Measurements from ENCODE around the gene TIMM22. TPM values are rescaled to one million over a fixed set of nuclear protein-coding genes. Genes with fewer than 3 reads are reported as not detected.

TIMM22 gene
- total RNA-seq, 1 experiment from 2014 or later, result 17.7 TPM

DNA sequence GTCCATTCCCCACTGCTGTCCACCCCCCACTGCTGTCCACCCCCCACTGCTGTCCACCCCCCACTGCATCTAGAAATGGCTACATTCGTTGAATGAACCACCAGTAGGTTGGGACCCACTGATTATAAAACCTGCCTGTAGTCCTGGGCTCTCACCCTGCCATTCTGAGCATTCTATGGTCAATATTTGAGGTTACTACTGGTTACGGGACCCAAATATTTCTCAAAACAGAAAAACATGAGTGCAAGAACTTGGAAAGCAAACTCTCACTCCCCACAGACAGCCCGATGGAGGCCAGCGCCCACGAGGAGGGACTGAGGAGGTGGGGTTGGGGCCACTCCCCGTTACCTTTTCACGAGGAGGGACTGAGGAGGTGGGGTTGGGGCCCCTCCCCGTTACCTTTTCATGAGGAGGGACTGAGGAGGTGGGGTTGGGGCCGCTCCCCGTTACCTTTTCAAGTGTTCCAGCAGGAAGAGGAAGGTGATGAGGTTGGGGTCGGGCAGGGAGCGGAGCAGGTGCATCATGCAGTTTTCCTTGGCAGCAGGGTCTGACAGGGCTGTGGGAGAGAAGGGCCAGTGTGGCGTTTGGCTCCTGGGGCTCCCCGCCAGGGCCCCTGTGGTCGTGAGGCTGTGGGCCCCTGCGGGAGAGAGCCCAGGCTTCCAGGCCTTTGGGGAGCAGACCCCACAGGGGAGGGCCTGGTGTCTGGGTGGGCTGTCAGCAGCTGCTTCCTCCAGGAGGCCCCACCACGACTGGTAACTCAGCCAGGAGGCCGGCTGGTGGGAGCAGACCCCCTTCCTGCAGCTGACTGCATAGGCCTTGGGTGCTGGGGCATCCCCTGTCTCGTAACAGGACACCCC lies 12.5 kb downstream of the TIMM22 start:
- no peak overlapping the region for H3K9ac ChIP-seq (ENCODE audit: low read length)
- TF ChIP-seq EZH2 (IDR thresholded peaks at IDR 0.05; ENCODE audit: low read length, unreplicated experiment), result no peak
- TF ChIP-seq, protein P1, sequence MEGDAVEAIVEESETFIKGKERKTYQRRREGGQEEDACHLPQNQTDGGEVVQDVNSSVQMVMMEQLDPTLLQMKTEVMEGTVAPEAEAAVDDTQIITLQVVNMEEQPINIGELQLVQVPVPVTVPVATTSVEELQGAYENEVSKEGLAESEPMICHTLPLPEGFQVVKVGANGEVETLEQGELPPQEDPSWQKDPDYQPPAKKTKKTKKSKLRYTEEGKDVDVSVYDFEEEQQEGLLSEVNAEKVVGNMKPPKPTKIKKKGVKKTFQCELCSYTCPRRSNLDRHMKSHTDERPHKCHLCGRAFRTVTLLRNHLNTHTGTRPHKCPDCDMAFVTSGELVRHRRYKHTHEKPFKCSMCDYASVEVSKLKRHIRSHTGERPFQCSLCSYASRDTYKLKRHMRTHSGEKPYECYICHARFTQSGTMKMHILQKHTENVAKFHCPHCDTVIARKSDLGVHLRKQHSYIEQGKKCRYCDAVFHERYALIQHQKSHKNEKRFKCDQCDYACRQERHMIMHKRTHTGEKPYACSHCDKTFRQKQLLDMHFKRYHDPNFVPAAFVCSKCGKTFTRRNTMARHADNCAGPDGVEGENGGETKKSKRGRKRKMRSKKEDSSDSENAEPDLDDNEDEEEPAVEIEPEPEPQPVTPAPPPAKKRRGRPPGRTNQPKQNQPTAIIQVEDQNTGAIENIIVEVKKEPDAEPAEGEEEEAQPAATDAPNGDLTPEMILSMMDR (conservative IDR thresholded peaks at IDR 0.05; ENCODE audit: low read depth, low read length), result no peak
- no peak for TF ChIP-seq EZH2phosphoT487 (IDR thresholded peaks at IDR 0.05; ENCODE audit: borderline replicate concordance, low read length)
- H3K27ac ChIP-seq (ENCODE audit: low read length), result no peak overlapping the region
- H3K9me3 ChIP-seq (ENCODE audit: low read length), result no peaks in the 10 kb centered on the region
- ATAC-seq, result no peak
- H2AFZ ChIP-seq (ENCODE audit: low read length), result no peak overlapping the region
- no peaks in the 10 kb centered on the region for H4K20me1 ChIP-seq (ENCODE audit: low read length)
- POLR2A ChIA-PET (ENCODE audit: unreplicated experiment), result no interaction called here
- no peaks in the 10 kb centered on the region for H3K36me3 ChIP-seq (ENCODE audit: low read depth, low read length)
- CTCF ChIA-PET, result no interaction called here
- no peaks in the 10 kb centered on the region for H3K79me2 ChIP-seq (ENCODE audit: low read length)
- no peak overlapping the region for H3K4me3 ChIP-seq (ENCODE audit: low read length)
- no peak for DNase-seq
- H3K4me2 ChIP-seq (ENCODE audit: low read length), result no peak overlapping the region
- no peaks in the 10 kb centered on the region for H3K27me3 ChIP-seq (ENCODE audit: low read length)
- no TSS peak for BruUV-seq (replicated peaks)
- H3F3A ChIP-seq (ENCODE audit: low read length, unreplicated experiment), result no peaks in the 10 kb centered on the region
- no peaks in the 10 kb centered on the region for H3K4me1 ChIP-seq (ENCODE audit: insufficient read depth, low read length)
- intact Hi-C loops (cut with micrococcal nuclease), result no loop called here
- no peaks in the 10 kb centered on the region for H3K9me2 ChIP-seq (replicated peaks; ENCODE audit: low read length)

GRCh38 chr17:1010086-1010450 lies 13.1 kb downstream of the TIMM22 start:
- Histone ChIP-seq H3K9me3 (ENCODE audit: low read length) (no peaks in the 10 kb centered on the region), H3K36me3 (ENCODE audit: low read depth, low read length) (no peaks in the 10 kb centered on the region), H3K27me3 (ENCODE audit: low read length) (no peaks in the 10 kb centered on the region), H4K20me1 (ENCODE audit: low read length) (no peaks in the 10 kb centered on the region), H3K4me1 (ENCODE audit: insufficient read depth, low read length) (no peaks in the 10 kb centered on the region), H3K9me2 (replicated peaks; ENCODE audit: low read length) (no peaks in the 10 kb centered on the region), H3K4me3 (ENCODE audit: low read length) (no peak overlapping the region), H2AFZ (ENCODE audit: low read length) (no peak overlapping the region), H3K27ac (ENCODE audit: low read length) (no peak overlapping the region), H3K9ac (ENCODE audit: low read length) (no peak overlapping the region), H3F3A (ENCODE audit: low read length, unreplicated experiment) (no peaks in the 10 kb centered on the region), H3K79me2 (ENCODE audit: low read length) (no peaks in the 10 kb centered on the region), H3K4me2 (ENCODE audit: low read length) (no peak overlapping the region)
- no TSS peak for BruUV-seq (replicated peaks)
- POLR2A ChIA-PET (ENCODE audit: unreplicated experiment), result no interaction called here
- CTCF ChIA-PET, result no interaction called here
- intact Hi-C loops (cut with micrococcal nuclease), result no loop called here
- DNase-seq (no peak), ATAC-seq (no peak)
- TF ChIP-seq, protein P1 (conservative IDR thresholded peaks at IDR 0.05; ENCODE audit: low read depth, low read length), result no peak
- TF ChIP-seq EZH2phosphoT487 (IDR thresholded peaks at IDR 0.05; ENCODE audit: borderline replicate concordance, low read length), result no peak
- no peak for TF ChIP-seq EZH2 (IDR thresholded peaks at IDR 0.05; ENCODE audit: low read length, unreplicated experiment)

DNA sequence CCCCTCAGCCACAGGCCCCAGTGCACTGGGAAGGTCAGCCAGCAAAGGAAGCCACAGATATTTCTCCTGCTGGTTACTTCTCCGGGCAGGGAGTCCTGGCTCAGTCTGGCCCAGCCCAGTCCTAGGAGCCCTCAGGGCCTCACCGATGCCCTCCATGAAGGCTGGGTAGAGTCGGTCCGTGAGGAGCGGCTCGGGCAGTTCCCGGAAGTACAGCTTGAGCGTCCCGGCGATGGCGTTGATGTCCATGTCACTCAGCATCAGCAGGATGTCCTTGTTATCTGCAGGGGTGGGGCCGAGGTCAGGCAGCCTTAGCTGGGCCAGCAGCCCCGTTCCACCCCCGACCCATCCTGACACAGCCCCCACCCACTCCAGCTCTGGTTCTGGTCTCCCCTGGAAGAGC lies 13.7 kb downstream of the TIMM22 start:
- CTCF ChIA-PET, result no interaction called here

More for the DNA sequence above, 13.7 kb downstream of the TIMM22 start:
- Histone ChIP-seq H3K27ac (ENCODE audit: low read length) (no peak overlapping the region), H3K79me2 (ENCODE audit: low read length) (no peaks in the 10 kb centered on the region), H3K9ac (ENCODE audit: low read length) (no peak overlapping the region), H3K9me3 (ENCODE audit: low read length) (no peaks in the 10 kb centered on the region), H3K27me3 (ENCODE audit: low read length) (no peaks in the 10 kb centered on the region), H2AFZ (ENCODE audit: low read length) (no peak overlapping the region), H3K36me3 (ENCODE audit: low read depth, low read length) (no peaks in the 10 kb centered on the region), H3F3A (ENCODE audit: low read length, unreplicated experiment) (no peaks in the 10 kb centered on the region), H3K4me3 (ENCODE audit: low read length) (no peak overlapping the region), H4K20me1 (ENCODE audit: low read length) (no peaks in the 10 kb centered on the region), H3K4me1 (ENCODE audit: insufficient read depth, low read length) (no peaks in the 10 kb centered on the region), H3K9me2 (replicated peaks; ENCODE audit: low read length) (no peaks in the 10 kb centered on the region), H3K4me2 (ENCODE audit: low read length) (no peak overlapping the region)
- BruUV-seq (replicated peaks), result no TSS peak
- no peak for TF ChIP-seq EZH2 (IDR thresholded peaks at IDR 0.05; ENCODE audit: low read length, unreplicated experiment)
- TF ChIP-seq EZH2phosphoT487 (IDR thresholded peaks at IDR 0.05; ENCODE audit: borderline replicate concordance, low read length), result no peak
- TF ChIP-seq, protein P1 (conservative IDR thresholded peaks at IDR 0.05; ENCODE audit: low read depth, low read length), result no peak
- no peak for DNase-seq
- intact Hi-C loops (cut with micrococcal nuclease), result no loop called here
- ATAC-seq, result no peak
- POLR2A ChIA-PET (ENCODE audit: unreplicated experiment), result no interaction called here
